ENCODE data around the gene KLF4. TPM values are rescaled to one million over a fixed set of nuclear protein-coding genes. Genes with fewer than 3 reads are reported as not detected.
"Not testable (repeated sequence)": the region's sequence is repeated elsewhere in the genome, so short reads cannot be mapped to it uniquely, and the experiment has no call there.

KLF4 gene
- total RNA-seq, 1 donor from 2014 or later = 1.0 TPM

- ATAC-seq (ENCODE audit: low read depth) = no peak
- peaks cover 9% of the 10 kb centered on the region for H3K27me3 Mint-ChIP-seq
- DNase-seq = no peak
- no peaks in the 10 kb centered on the region for H3K36me3 Mint-ChIP-seq (ENCODE audit: low read depth)
- TF ChIP-seq CTCF (IDR thresholded peaks at IDR 0.05) = no peak
- intact Hi-C loops (cut with micrococcal nuclease) = no loop called here
- no peak overlapping the region for H3K27ac Mint-ChIP-seq
- H3K4me1 Mint-ChIP-seq = no peaks in the 10 kb centered on the region
- ChIA-PET POLR2A (no interaction called here), CTCF (no interaction called here)
- H3K4me3 Mint-ChIP-seq = no peak overlapping the region
- H3K9me3 Mint-ChIP-seq = no peaks in the 10 kb centered on the region
Measured at GRCh38 chr9:107504585-107505455, 15.3 kb upstream of the KLF4 start.

DNA sequence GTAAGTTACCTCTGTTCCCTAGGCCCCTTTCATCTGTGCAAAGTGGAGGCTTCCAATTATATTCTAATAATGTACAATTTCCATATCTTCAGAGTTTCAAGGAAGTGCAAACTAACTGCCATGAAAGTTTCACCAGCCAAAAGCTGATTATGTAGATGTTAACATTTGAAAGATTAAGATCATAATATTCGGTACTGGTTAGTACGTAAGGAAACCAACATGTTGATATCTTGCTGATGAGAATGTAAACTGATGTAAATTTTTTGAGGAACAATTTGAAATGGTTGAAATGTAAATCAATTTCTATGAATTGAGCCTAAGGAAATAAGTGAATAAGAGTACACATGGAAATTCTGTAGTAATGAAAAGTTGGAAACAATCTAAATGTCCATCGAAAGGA is 12.9 kb upstream of the KLF4 start:
- no peak for DNase-seq
- peaks cover 6% of the 10 kb centered on the region for H3K27me3 Mint-ChIP-seq
- no peak overlapping the region for H3K4me3 Mint-ChIP-seq
- no peaks in the 10 kb centered on the region for H3K4me1 Mint-ChIP-seq
- ATAC-seq (ENCODE audit: low read depth) = no peak
- ChIA-PET POLR2A (no interaction called here), CTCF (no interaction called here)
- no peaks in the 10 kb centered on the region for H3K9me3 Mint-ChIP-seq
- intact Hi-C loops (cut with micrococcal nuclease) = no loop called here
- TF ChIP-seq CTCF (IDR thresholded peaks at IDR 0.05) = no peak
- no peak overlapping the region for H3K27ac Mint-ChIP-seq
- no peaks in the 10 kb centered on the region for H3K36me3 Mint-ChIP-seq (ENCODE audit: low read depth)

GRCh38 chr9:107500421-107501200 is 11.0 kb upstream of the KLF4 start:
- DNase-seq; H3K9me3 Mint-ChIP-seq; ATAC-seq (ENCODE audit: low read depth); H3K4me3 Mint-ChIP-seq; H3K27ac Mint-ChIP-seq; intact Hi-C loops (cut with micrococcal nuclease); H3K36me3 Mint-ChIP-seq (ENCODE audit: low read depth); H3K27me3 Mint-ChIP-seq; CTCF ChIA-PET; POLR2A ChIA-PET; H3K4me1 Mint-ChIP-seq: not testable (repeated sequence)

DNA sequence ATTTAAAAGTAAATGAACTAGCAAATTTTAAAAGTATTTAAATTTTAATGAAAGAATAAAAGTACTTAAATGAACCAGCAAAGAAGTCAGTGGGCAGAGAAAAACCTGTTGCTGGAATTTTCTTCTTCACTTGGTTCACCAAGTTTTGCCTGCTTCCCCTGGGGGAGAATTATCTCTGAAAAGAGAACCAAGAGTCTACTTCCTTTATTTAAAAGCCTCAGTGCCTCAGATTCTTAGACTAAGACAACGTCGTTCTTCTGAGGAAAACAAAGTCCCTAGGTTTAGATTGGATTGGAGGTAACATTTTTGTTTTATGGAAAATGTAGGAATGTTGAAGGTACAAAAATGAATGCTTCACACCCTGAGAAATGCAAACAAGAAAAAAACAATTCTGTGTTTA is 7.4 kb upstream of the KLF4 start:
- POLR2A ChIA-PET = no interaction called here
- no peak overlapping the region for H3K4me3 Mint-ChIP-seq
- intact Hi-C loops (cut with micrococcal nuclease) = loop anchor here (10.0 kb wide), 1 partner anchor 1818 kb away; no protein-coding TSS in a partner anchor
- peaks cover 2% of the 10 kb centered on the region for H3K4me1 Mint-ChIP-seq
- peaks cover 22% of the 10 kb centered on the region for H3K27me3 Mint-ChIP-seq
- H3K36me3 Mint-ChIP-seq (ENCODE audit: low read depth) = no peaks in the 10 kb centered on the region
- DNase-seq = no peak
- no peaks in the 10 kb centered on the region for H3K9me3 Mint-ChIP-seq
- CTCF ChIA-PET = no interaction called here
- no peak overlapping the region for H3K27ac Mint-ChIP-seq
- no peak for ATAC-seq (ENCODE audit: low read depth)
- TF ChIP-seq CTCF (IDR thresholded peaks at IDR 0.05) = no peak

DNA sequence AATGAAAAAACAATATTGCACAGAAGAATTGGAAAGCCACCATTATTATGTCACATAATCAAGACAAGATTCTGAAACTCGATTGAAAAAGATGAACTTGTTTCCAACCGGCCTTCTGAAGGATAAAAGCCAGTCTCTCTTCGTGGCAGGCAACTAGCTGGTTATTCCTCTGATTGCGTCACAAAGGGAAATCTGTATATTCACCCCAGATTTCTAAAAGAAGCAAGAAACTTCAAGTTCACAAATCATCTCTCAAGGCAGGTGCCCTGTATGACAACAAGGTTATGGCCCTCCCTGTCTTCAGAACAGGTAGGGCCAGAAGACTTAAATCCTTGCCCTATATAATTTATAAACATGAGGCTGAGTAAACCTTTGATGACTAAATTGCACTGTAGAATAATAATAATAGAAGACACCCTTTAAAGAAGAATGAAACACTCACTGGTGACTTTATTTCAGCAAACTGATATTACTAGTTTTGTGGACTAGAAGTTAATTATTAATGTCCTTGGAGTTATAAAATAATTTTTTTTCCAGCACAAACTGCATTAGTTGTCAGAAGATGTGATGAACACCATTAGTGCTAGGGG is 2.9 kb upstream of the KLF4 start:
- H3K4me1 Mint-ChIP-seq = peaks cover 28% of the 10 kb centered on the region
- H3K36me3 Mint-ChIP-seq (ENCODE audit: low read depth) = no peaks in the 10 kb centered on the region
- H3K9me3 Mint-ChIP-seq = no peaks in the 10 kb centered on the region
- no peak overlapping the region for H3K4me3 Mint-ChIP-seq
- H3K27ac Mint-ChIP-seq = no peak overlapping the region
- no peak for ATAC-seq (ENCODE audit: low read depth)
- ChIA-PET POLR2A (no interaction called here), CTCF (no interaction called here)
- peaks cover 42% of the 10 kb centered on the region for H3K27me3 Mint-ChIP-seq
- TF ChIP-seq CTCF (IDR thresholded peaks at IDR 0.05) = no peak
- intact Hi-C loops (cut with micrococcal nuclease) = loop anchor here (5.0 to 10.0 kb wide), 2 partner anchors 145 to 1822 kb away; no protein-coding TSS in a partner anchor
- DNase-seq = no peak
